Panc1 (cell line): ENCODE measurements around the gene ADRM1. TPM values are rescaled to one million over a fixed set of nuclear protein-coding genes. Genes with fewer than 3 reads are reported as not detected.

Experiments
- ATAC-seq: fragments of 200-7000 bp; cut with Tn5 transposase; 2 replicates; pipeline ENCODE4 v1.9.1; 2020; ENCODE audit warnings: mild to moderate bottlenecking, moderate library complexity
- BruUV-seq: library from RNA; stranded (reverse); fragments of 400-500 nt; replicated peaks from 2 replicates; lab custom pipeline; 2021; lab: Mats Ljungman, UMichigan
- CTCF ChIA-PET: fragments of 300-600 bp; sonication (Branson Sonifier 250); formaldehyde crosslinking; loops from one replicate; lab custom pipeline; 2022; ENCODE audit warnings: antibody characterized with exemption; lab: Charles Lee
- POLR2A ChIA-PET: fragments of 300-600 bp; sonication (Branson Sonifier 250); formaldehyde crosslinking; loops from one replicate; lab custom pipeline; 2022; ENCODE audit warnings: antibody characterized with exemption; lab: Charles Lee
- DNase-seq: peaks from one replicate; pipeline ENCODE4 v3.0.0-alpha.2; 2010; ENCODE audit warnings: low read depth, low spot score
- H3K27ac ChIP-seq: 2 replicates; pipeline ENCODE4 v1.5.1; 2011; ENCODE audit warnings: mild to moderate bottlenecking, low read length, inconsistent platforms
- H3K27me3 ChIP-seq: fragments of 200-500 bp; sonication (Bioruptor generic); 2 replicates; pipeline ENCODE4 v1.6.0; 2014; ENCODE audit warnings: low read length, inconsistent platforms; ENCODE audit not compliant: control insufficient read depth, insufficient read depth
- H3K36me3 ChIP-seq: fragments of 200-500 bp; sonication (Bioruptor generic); 2 replicates; pipeline ENCODE4 v1.5.1; 2014; ENCODE audit warnings: inconsistent platforms, mild to moderate bottlenecking, low read length, moderate library complexity; ENCODE audit not compliant: control insufficient read depth, insufficient read depth
- H3K4me1 ChIP-seq: 2 replicates; pipeline ENCODE4 v1.5.1; 2011; ENCODE audit warnings: inconsistent platforms, mild to moderate bottlenecking, low read length, moderate library complexity; ENCODE audit not compliant: control insufficient read depth, insufficient read depth
- H3K4me3 ChIP-seq, 2 experiments: 2 replicates each; pipeline ENCODE4 v1.5.1; 2011 to 2012; ENCODE audit warnings: low read depth in 2 of 2, low read length in 2 of 2, mild to moderate bottlenecking in 2 of 2, inconsistent platforms in 1 of 2, moderate library complexity in 1 of 2
- H3K9me3 ChIP-seq: fragments of 200-500 bp; sonication (Bioruptor generic); 2 replicates; pipeline ENCODE4 v1.5.1; 2014; ENCODE audit warnings: low read depth, mild to moderate bottlenecking, inconsistent platforms, low read length, moderate library complexity; ENCODE audit not compliant: control insufficient read depth, insufficient read depth
- POLR2AphosphoS5 ChIP-seq: IDR thresholded peaks from 2 replicates; pipeline ENCODE4 v1.6.1; 2012; ENCODE audit warnings: mild to moderate bottlenecking, low read depth, low read length, moderate library complexity
- SIN3A ChIP-seq: IDR thresholded peaks from 2 replicates; pipeline ENCODE4 v1.6.1; 2012; ENCODE audit warnings: low read depth, mild to moderate bottlenecking, low read length, moderate library complexity, borderline replicate concordance; ENCODE audit not compliant: insufficient read depth
- TCF7L2 ChIP-seq: IDR thresholded peaks from 2 replicates; pipeline ENCODE4 v1.6.1; 2011; ENCODE audit warnings: mild to moderate bottlenecking, low read depth, low read length, inconsistent platforms
- in situ Hi-C: cut with HindIII; loops from 2 replicates; pipeline ENCODE4 v1.10.0; 2016; ENCODE audit warnings: low sequenced_read_pairs, low pct_unique_long_range_greater_than_20kb
- intact Hi-C: fragments of 100-400 bp; cut with micrococcal nuclease; formaldehyde crosslinking; loops from one replicate; pipeline ENCODE4 v1.10.0; 2022; ENCODE audit not compliant: unreplicated experiment
- total RNA-seq: library from RNA; stranded (reverse); gene quantifications from one replicate; pipeline ENCODE4 v1.2.1, GENCODE V29; 2021; ENCODE audit not compliant: unreplicated experiment
- TF ChIP-seq, protein P1 (sequence below): fragments of 450-650 bp; IDR thresholded peaks from 2 replicates; pipeline ENCODE4 v1.5.1; 2017; ENCODE audit warnings: mild to moderate bottlenecking
- TF ChIP-seq, protein P2 (sequence below), 2 experiments: IDR thresholded peaks; 2 replicates each; pipeline ENCODE4 v1.6.1; 2011 to 2012; ENCODE audit warnings: low read depth in 2 of 2, control low read depth in 1 of 2, low read length in 1 of 2, mild to moderate bottlenecking in 1 of 2, moderate library complexity in 1 of 2; ENCODE audit not compliant: insufficient read depth in 1 of 2

The ADRM1 gene
- total RNA-seq, 1 experiment from 2014 or later: 194 TPM

GRCh38 chr20:62332989-62333819 lies 30.4 kb downstream of the ADRM1 start:
- no peak overlapping the region for H3K4me3 ChIP-seq
- ATAC-seq: no peak
- DNase-seq: no peak
- TF ChIP-seq SIN3A (no peak), POLR2AphosphoS5 (no peak), TCF7L2 (no peak)
- TF ChIP-seq, protein P1, sequence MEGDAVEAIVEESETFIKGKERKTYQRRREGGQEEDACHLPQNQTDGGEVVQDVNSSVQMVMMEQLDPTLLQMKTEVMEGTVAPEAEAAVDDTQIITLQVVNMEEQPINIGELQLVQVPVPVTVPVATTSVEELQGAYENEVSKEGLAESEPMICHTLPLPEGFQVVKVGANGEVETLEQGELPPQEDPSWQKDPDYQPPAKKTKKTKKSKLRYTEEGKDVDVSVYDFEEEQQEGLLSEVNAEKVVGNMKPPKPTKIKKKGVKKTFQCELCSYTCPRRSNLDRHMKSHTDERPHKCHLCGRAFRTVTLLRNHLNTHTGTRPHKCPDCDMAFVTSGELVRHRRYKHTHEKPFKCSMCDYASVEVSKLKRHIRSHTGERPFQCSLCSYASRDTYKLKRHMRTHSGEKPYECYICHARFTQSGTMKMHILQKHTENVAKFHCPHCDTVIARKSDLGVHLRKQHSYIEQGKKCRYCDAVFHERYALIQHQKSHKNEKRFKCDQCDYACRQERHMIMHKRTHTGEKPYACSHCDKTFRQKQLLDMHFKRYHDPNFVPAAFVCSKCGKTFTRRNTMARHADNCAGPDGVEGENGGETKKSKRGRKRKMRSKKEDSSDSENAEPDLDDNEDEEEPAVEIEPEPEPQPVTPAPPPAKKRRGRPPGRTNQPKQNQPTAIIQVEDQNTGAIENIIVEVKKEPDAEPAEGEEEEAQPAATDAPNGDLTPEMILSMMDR: no peak
- TF ChIP-seq, protein P2, sequence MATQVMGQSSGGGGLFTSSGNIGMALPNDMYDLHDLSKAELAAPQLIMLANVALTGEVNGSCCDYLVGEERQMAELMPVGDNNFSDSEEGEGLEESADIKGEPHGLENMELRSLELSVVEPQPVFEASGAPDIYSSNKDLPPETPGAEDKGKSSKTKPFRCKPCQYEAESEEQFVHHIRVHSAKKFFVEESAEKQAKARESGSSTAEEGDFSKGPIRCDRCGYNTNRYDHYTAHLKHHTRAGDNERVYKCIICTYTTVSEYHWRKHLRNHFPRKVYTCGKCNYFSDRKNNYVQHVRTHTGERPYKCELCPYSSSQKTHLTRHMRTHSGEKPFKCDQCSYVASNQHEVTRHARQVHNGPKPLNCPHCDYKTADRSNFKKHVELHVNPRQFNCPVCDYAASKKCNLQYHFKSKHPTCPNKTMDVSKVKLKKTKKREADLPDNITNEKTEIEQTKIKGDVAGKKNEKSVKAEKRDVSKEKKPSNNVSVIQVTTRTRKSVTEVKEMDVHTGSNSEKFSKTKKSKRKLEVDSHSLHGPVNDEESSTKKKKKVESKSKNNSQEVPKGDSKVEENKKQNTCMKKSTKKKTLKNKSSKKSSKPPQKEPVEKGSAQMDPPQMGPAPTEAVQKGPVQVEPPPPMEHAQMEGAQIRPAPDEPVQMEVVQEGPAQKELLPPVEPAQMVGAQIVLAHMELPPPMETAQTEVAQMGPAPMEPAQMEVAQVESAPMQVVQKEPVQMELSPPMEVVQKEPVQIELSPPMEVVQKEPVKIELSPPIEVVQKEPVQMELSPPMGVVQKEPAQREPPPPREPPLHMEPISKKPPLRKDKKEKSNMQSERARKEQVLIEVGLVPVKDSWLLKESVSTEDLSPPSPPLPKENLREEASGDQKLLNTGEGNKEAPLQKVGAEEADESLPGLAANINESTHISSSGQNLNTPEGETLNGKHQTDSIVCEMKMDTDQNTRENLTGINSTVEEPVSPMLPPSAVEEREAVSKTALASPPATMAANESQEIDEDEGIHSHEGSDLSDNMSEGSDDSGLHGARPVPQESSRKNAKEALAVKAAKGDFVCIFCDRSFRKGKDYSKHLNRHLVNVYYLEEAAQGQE (IDR thresholded peaks at IDR 0.05; ENCODE audit: insufficient read depth in 1 of 2, low read depth in 2 of 2, low read length in 1 of 2): no peak
- POLR2A ChIA-PET: no interaction called here
- peaks cover 8% of the 10 kb centered on the region for H3K36me3 ChIP-seq
- TSS peak; percentile 26 for BruUV-seq
- no peaks in the 10 kb centered on the region for H3K9me3 ChIP-seq
- no peaks in the 10 kb centered on the region for H3K27me3 ChIP-seq
- in situ Hi-C loops: no loop called here
- H3K4me1 ChIP-seq: no peaks in the 10 kb centered on the region
- CTCF ChIA-PET: no interaction called here
- H3K27ac ChIP-seq: no peak overlapping the region
- intact Hi-C loops: no loop called here

DNA sequence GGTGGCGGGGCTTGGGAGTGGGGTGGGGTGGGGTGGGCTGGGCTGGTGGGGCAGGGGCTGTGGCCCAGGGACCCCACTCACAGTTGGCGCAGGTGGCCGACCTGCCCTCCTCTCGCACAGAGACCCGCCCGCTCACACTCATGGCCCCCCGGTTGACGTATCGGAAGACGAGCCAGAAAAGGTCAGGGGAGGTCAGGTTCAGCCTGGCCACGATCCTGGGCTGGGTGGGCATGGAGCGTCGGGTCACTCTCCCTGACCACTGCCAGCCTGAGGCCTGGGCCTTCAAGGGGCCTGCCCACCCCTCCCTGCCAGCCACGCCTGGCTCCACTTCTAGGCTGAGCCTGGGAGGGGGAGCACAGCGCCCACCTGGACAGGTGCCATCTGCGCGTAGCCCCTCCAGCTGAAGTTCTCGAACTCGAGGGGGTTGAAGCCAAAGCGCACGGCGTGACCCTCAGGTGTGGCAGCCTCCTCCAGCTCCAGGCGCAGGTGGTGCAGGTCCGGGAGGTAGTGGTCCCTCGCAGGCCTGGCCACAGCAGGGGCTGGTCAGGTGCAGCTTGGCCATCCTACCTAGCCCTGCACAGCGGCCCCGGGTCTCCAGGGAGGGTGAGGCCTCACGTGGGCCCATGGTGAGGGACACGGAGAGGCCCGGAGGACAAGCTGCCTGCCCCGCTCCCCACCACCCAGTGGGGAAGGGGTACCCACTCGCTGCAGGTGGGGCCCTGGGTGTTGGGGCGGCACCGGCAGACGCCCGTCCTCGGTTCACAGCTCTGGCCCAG lies 31.2 kb downstream of the ADRM1 start:
- POLR2A ChIA-PET: no interaction called here
- H3K36me3 ChIP-seq: peaks cover 8% of the 10 kb centered on the region
- CTCF ChIA-PET: no interaction called here
- DNase-seq (no peak), ATAC-seq (0 out of 2 replicates have a peak, but pooled peaks have one; percentile 4)
- no peaks in the 10 kb centered on the region for H3K9me3 ChIP-seq
- intact Hi-C loops (no loop called here), in situ Hi-C loops (no loop called here)
- no peak for TF ChIP-seq SIN3A
- TF ChIP-seq POLR2AphosphoS5: no peak
- TF ChIP-seq, protein P1: no peak
- TF ChIP-seq TCF7L2: no peak
- TF ChIP-seq, protein P2 (IDR thresholded peaks at IDR 0.05; ENCODE audit: insufficient read depth in 1 of 2, low read depth in 2 of 2, low read length in 1 of 2): no peak
- no peaks in the 10 kb centered on the region for H3K27me3 ChIP-seq
- H3K27ac ChIP-seq: no peak overlapping the region
- BruUV-seq: no TSS peak
- H3K4me1 ChIP-seq: no peaks in the 10 kb centered on the region
- H3K4me3 ChIP-seq: no peak overlapping the region
